ENCODE data around the gene MUSK. TPM values are rescaled to one million over a fixed set of nuclear protein-coding genes. Genes with fewer than 3 reads are reported as not detected.

MUSK gene
- total and polyA plus RNA-seq, 4 experiments from 2014 or later, result not detected

DNA sequence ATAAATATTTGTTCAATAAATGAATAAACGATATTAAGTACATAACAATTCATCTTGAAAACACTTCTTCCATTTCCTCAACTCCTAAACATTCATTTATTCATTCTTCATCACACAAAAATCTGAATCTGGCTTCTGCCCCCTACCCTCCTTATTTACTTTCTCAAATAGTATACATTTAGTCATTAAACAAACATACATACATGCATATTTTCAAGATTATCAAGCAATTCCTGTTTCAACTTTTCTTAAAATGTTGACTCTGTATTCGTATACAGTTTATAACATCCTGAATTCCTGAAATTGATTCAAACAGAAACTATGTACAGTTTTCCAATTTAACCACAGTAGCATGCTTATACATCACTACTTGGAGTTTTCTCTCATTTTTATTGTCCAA, 129.0 kb downstream of the MUSK start:
- ChIA-PET POLR2A (ENCODE audit: partially characterized antibody) (no interaction called here), CTCF (ENCODE audit: partially characterized antibody) (no interaction called here)
- Mint-ChIP-seq H3K4me1 (no peaks in the 10 kb centered on the region), H3K27ac (no peak overlapping the region), H3K27me3 (no peaks in the 10 kb centered on the region), H3K36me3 (no peaks in the 10 kb centered on the region), H3K9me3 (peaks cover 0 to 7% (median 1%) of the 10 kb centered on the region in 8 donors), H3K4me3 (no peak overlapping the region)
- Histone ChIP-seq H3K4me1 (ENCODE audit: insufficient read depth, low read length) (no peaks in the 10 kb centered on the region), H3K36me3 (ENCODE audit: insufficient read depth, low read length) (no peaks in the 10 kb centered on the region), H3K9me3 (ENCODE audit: control insufficient read depth in 1 of 2, low read length in 2 of 2) (no peaks in the 10 kb centered on the region), H3K27ac (ENCODE audit: low read depth, low read length) (no peak overlapping the region), H3K4me3 (ENCODE audit: low read length in 2 of 2) (no peak overlapping the region), H3K27me3 (ENCODE audit: insufficient read depth, low read length) (no peaks in the 10 kb centered on the region)
- DNase-seq, result no peak
- intact Hi-C loops (cut with micrococcal nuclease), result no loop called here

DNA sequence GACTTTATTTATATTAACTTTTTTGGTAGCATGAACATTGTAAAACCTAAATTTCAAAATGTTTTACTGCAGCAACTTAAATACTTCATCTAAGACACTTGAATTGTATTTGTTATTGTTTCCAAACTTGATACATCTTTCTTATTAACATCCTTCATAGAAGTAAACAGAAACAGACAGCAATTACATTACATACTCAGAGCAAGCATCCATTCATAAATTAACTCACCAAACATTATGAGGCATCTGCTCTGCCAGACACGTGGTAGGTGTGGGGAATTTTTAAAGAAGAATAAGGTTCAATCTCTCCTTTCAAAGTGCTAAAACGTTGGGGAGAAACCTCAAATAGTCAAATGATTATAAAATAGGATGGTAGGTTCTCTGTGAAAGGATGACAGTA, 130.8 kb downstream of the MUSK start:
- Mint-ChIP-seq H3K4me1 (no peaks in the 10 kb centered on the region), H3K36me3 (no peaks in the 10 kb centered on the region), H3K27me3 (no peaks in the 10 kb centered on the region), H3K27ac (no peak overlapping the region), H3K9me3 (peaks cover 0 to 7% (median 1%) of the 10 kb centered on the region in 8 donors), H3K4me3 (no peak overlapping the region)
- no peaks in the 10 kb centered on the region for H3K27me3 ChIP-seq (ENCODE audit: insufficient read depth, low read length)
- H3K4me3 ChIP-seq (ENCODE audit: low read length in 2 of 2), result no peak overlapping the region
- CTCF ChIA-PET (ENCODE audit: partially characterized antibody), result no interaction called here
- H3K36me3 ChIP-seq (ENCODE audit: insufficient read depth, low read length), result no peaks in the 10 kb centered on the region
- no peaks in the 10 kb centered on the region for H3K4me1 ChIP-seq (ENCODE audit: insufficient read depth, low read length)
- H3K27ac ChIP-seq (ENCODE audit: low read depth, low read length), result no peak overlapping the region
- POLR2A ChIA-PET (ENCODE audit: partially characterized antibody), result no interaction called here
- no peaks in the 10 kb centered on the region for H3K9me3 ChIP-seq (ENCODE audit: control insufficient read depth in 1 of 2, low read length in 2 of 2)
- intact Hi-C loops (cut with micrococcal nuclease), result no loop called here
- no peak for DNase-seq

DNA sequence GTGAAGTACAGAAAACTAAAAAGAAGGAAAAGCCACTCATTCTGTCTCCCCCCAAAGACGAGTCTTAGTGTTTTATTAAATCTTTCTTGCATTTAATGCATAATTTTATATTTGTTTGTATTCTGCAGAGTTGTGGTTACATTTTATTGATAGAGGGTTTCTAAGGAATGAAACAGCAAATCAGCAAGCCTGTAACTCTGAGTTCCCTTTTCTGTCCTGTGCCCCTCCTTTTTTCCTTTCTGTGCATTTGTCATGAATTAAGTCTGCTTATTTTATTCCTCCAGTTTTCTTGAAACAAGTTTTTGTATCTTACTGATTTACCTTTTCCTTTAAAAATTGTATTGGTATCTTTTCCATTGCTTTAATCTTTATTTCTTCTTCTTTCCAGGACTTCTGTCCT, 132.8 kb downstream of the MUSK start:
- no peak overlapping the region for H3K4me3 ChIP-seq (ENCODE audit: low read length in 2 of 2)
- H3K36me3 ChIP-seq (ENCODE audit: insufficient read depth, low read length), result no peaks in the 10 kb centered on the region
- H3K27ac ChIP-seq (ENCODE audit: low read depth, low read length), result no peak overlapping the region
- Mint-ChIP-seq H3K36me3 (no peaks in the 10 kb centered on the region), H3K4me1 (no peaks in the 10 kb centered on the region), H3K27ac (no peak overlapping the region), H3K9me3 (peaks cover 0 to 7% (median 1%) of the 10 kb centered on the region in 8 donors), H3K4me3 (no peak overlapping the region), H3K27me3 (no peaks in the 10 kb centered on the region)
- no peaks in the 10 kb centered on the region for H3K9me3 ChIP-seq (ENCODE audit: control insufficient read depth in 1 of 2, low read length in 2 of 2)
- no peaks in the 10 kb centered on the region for H3K27me3 ChIP-seq (ENCODE audit: insufficient read depth, low read length)
- intact Hi-C loops (cut with micrococcal nuclease), result no loop called here
- ChIA-PET POLR2A (ENCODE audit: partially characterized antibody) (no interaction called here), CTCF (ENCODE audit: partially characterized antibody) (no interaction called here)
- DNase-seq, result no peak
- no peaks in the 10 kb centered on the region for H3K4me1 ChIP-seq (ENCODE audit: insufficient read depth, low read length)

DNA sequence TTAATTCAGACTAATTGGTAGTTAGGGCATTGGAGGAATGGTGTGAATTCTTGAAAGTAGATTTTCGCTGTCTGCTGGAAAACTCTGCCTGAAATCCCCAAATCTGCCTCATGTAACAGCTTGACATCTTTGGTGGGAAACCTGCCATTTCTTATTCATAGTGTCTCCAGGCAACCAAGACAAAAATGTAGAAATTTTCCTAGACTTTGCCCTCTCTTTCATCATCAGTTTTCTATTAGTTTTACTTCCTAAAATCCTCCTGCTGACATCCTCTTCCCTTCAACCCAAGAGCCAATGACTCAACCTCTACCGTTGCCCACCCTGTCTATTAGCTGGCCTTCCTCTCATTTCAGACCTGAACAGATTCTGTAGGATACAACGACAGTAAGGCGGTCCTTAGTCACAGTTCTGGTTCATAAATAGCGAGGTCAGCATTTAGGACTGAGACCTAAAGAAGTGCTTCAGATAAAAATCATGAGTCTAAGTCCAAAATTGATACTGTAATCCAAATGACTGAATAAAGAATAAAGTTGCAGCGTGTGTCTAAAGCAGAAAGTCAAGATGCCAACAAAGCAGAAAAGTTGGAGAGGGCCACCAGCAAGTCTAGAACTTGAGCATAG, 133.9 kb downstream of the MUSK start:
- intact Hi-C loops (cut with micrococcal nuclease), result no loop called here
- H3K27me3 ChIP-seq (ENCODE audit: insufficient read depth, low read length), result no peaks in the 10 kb centered on the region
- H3K36me3 Mint-ChIP-seq, result no peaks in the 10 kb centered on the region
- no peak for DNase-seq
- H3K9me3 Mint-ChIP-seq, result peaks cover 0 to 3% (median 0%) of the 10 kb centered on the region in 8 donors
- no peak overlapping the region for H3K4me3 Mint-ChIP-seq
- no peaks in the 10 kb centered on the region for H3K27me3 Mint-ChIP-seq
- ChIA-PET CTCF (ENCODE audit: partially characterized antibody) (no interaction called here), POLR2A (ENCODE audit: partially characterized antibody) (no interaction called here)
- H3K27ac Mint-ChIP-seq, result no peak overlapping the region
- no peak overlapping the region for H3K4me3 ChIP-seq (ENCODE audit: low read length in 2 of 2)
- no peaks in the 10 kb centered on the region for H3K4me1 ChIP-seq (ENCODE audit: insufficient read depth, low read length)
- H3K36me3 ChIP-seq (ENCODE audit: insufficient read depth, low read length), result no peaks in the 10 kb centered on the region
- H3K9me3 ChIP-seq (ENCODE audit: control insufficient read depth in 1 of 2, low read length in 2 of 2), result no peaks in the 10 kb centered on the region
- no peaks in the 10 kb centered on the region for H3K4me1 Mint-ChIP-seq
- no peak overlapping the region for H3K27ac ChIP-seq (ENCODE audit: low read depth, low read length)

DNA sequence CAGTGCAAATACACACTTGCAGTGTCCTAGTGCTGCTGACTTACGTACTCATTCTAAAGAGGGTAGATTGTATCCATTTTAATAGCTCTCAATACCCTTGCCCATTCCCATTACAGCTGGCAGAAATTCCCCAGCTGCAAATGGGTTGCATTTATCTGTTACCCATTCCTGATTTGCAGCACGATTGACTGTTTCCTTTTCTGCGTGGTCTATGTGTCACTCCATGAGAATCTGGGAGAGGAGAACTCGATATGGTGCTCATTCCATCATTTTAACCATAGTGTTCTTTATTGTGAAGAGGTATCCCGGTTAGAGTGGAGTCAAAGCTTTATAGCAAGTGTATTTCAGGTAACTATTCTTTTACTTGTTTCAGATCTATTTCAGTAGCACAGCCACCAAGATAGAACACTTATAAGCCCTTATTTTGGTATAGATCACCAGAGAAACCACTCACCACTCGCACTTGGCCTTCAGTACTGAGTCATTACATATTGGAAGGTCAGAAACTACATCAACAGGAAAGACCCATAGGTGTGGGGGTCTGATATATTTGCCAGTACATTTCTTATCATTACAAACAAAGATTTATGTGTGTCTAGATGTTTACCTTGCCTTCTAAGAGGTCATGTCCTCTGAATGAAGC, 139.5 kb downstream of the MUSK start:
- H3K27me3 Mint-ChIP-seq, result no peaks in the 10 kb centered on the region
- CTCF ChIA-PET (ENCODE audit: partially characterized antibody), result no interaction called here

DNA sequence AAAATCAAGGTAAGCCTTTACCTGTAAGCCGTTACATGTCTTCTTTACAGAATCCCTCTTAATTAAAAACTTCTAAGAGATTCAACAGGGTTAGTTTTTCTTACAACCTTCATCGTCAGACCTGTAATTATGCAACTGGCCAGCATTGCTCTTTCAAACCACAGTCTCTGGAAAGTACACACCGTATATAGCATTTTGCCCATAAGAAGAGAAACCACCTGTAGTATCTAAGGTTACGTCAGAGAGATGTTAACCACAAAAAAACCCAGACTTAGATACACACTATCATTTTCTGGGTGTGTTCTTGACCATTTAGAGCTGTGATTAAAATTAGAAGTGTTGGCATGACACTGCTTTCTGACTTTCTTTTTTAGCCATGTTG, 140.0 kb downstream of the MUSK start:
- H3K27me3 Mint-ChIP-seq, result no peaks in the 10 kb centered on the region
- ChIA-PET CTCF (ENCODE audit: partially characterized antibody) (no interaction called here), POLR2A (ENCODE audit: partially characterized antibody) (no interaction called here)
- Histone ChIP-seq H3K27me3 (ENCODE audit: insufficient read depth, low read length) (no peaks in the 10 kb centered on the region), H3K27ac (ENCODE audit: low read depth, low read length) (no peak overlapping the region), H3K36me3 (ENCODE audit: insufficient read depth, low read length) (no peaks in the 10 kb centered on the region), H3K9me3 (ENCODE audit: control insufficient read depth in 1 of 2, low read length in 2 of 2) (no peaks in the 10 kb centered on the region), H3K4me3 (ENCODE audit: low read length in 2 of 2) (no peak overlapping the region), H3K4me1 (ENCODE audit: insufficient read depth, low read length) (no peaks in the 10 kb centered on the region)
- no peak overlapping the region for H3K27ac Mint-ChIP-seq
- H3K4me3 Mint-ChIP-seq, result no peak overlapping the region
- no peak for DNase-seq
- H3K4me1 Mint-ChIP-seq, result no peaks in the 10 kb centered on the region
- H3K9me3 Mint-ChIP-seq, result peaks cover 0 to 8% (median 2%) of the 10 kb centered on the region in 8 donors
- intact Hi-C loops (cut with micrococcal nuclease), result no loop called here
- H3K36me3 Mint-ChIP-seq, result no peaks in the 10 kb centered on the region

More for the DNA sequence above, 139.5 kb downstream of the MUSK start:
- no peak for DNase-seq
- H3K27me3 ChIP-seq (ENCODE audit: insufficient read depth, low read length), result no peaks in the 10 kb centered on the region
- H3K36me3 ChIP-seq (ENCODE audit: insufficient read depth, low read length), result no peaks in the 10 kb centered on the region
- peaks cover 0 to 8% (median under 1%) of the 10 kb centered on the region in 8 donors for H3K9me3 Mint-ChIP-seq
- POLR2A ChIA-PET (ENCODE audit: partially characterized antibody), result no interaction called here
- H3K4me3 Mint-ChIP-seq, result no peak overlapping the region
- no peaks in the 10 kb centered on the region for H3K36me3 Mint-ChIP-seq
- H3K27ac ChIP-seq (ENCODE audit: low read depth, low read length), result no peak overlapping the region
- no peaks in the 10 kb centered on the region for H3K4me1 ChIP-seq (ENCODE audit: insufficient read depth, low read length)
- no peak overlapping the region for H3K4me3 ChIP-seq (ENCODE audit: low read length in 2 of 2)
- intact Hi-C loops (cut with micrococcal nuclease), result no loop called here
- no peak overlapping the region for H3K27ac Mint-ChIP-seq
- no peaks in the 10 kb centered on the region for H3K4me1 Mint-ChIP-seq
- H3K9me3 ChIP-seq (ENCODE audit: control insufficient read depth in 1 of 2, low read length in 2 of 2), result no peaks in the 10 kb centered on the region

DNA sequence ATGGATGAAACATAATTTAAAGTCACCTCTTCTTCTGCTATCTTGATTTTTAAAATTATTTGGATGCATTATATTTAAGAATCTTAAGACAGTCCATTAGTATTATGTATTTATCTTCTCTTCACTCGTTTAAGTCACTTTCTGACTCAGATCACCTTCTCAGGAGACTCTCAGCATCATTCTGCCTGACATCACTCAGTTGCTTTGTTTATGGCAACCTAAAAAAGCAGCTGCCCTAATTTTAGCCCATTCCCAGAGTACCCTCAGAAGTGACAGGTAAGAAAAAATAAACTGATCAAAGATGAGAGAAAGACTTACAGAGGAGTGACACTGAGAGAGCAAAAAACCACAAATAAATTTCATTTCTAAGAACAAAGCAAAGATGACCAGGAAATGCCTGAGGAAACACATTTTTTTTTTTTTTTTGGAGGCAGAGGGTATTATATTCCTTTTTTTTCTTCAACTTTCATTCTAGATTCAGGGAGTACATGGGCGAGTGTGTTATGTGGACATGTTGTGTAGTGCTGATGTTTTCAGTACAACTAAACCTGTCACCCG, 140.5 kb downstream of the MUSK start:
- Histone ChIP-seq H3K4me1 (ENCODE audit: insufficient read depth, low read length) (no peaks in the 10 kb centered on the region), H3K27ac (ENCODE audit: low read depth, low read length) (no peak overlapping the region), H3K9me3 (ENCODE audit: control insufficient read depth in 1 of 2, low read length in 2 of 2) (no peaks in the 10 kb centered on the region), H3K4me3 (ENCODE audit: low read length in 2 of 2) (no peak overlapping the region), H3K36me3 (ENCODE audit: insufficient read depth, low read length) (no peaks in the 10 kb centered on the region), H3K27me3 (ENCODE audit: insufficient read depth, low read length) (no peaks in the 10 kb centered on the region)
- H3K4me3 Mint-ChIP-seq, result no peak overlapping the region
- H3K9me3 Mint-ChIP-seq, result peaks cover 0 to 8% (median 3%) of the 10 kb centered on the region in 8 donors
- intact Hi-C loops (cut with micrococcal nuclease), result no loop called here
- H3K27me3 Mint-ChIP-seq, result no peaks in the 10 kb centered on the region
- DNase-seq, result no peak
- POLR2A ChIA-PET (ENCODE audit: partially characterized antibody), result no interaction called here
- H3K4me1 Mint-ChIP-seq, result no peaks in the 10 kb centered on the region
- H3K36me3 Mint-ChIP-seq, result no peaks in the 10 kb centered on the region
- CTCF ChIA-PET (ENCODE audit: partially characterized antibody), result no interaction called here
- H3K27ac Mint-ChIP-seq, result no peak overlapping the region

All from CD4-positive, alpha-beta memory T cell (primary cell).